ENCODE results near the gene MDM2.

DNA sequence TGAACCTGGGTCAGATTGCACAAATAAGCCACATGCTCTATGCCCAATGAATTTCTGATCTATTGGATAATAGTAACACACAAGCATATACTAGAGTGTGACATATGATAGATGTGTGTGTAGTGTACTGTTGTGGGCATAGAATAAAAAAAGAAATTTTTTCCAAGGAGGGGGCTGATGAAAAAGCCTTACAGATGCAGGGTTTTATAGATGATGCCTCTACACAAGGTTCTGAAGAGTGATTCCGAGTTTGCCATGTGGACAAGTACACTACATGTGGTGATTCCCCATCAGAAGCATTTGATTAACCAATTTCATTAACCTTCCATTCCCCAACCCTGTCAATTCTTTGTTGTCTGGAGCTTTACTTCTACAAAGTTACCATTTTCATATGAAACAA is 79.7 kb downstream of the MDM2 start:
- no peak for TF ChIP-seq JUND (IDR thresholded peaks at IDR 0.05; ENCODE audit: low read length)
- no peak for TF ChIP-seq SUZ12 (IDR thresholded peaks at IDR 0.05; ENCODE audit: low read length)
- no peak for TF ChIP-seq POLR2A (IDR thresholded peaks at IDR 0.05; ENCODE audit: control extremely low read depth in 1 of 2, low read depth in 2 of 2, low read length in 2 of 2)
- TF ChIP-seq, protein P1, sequence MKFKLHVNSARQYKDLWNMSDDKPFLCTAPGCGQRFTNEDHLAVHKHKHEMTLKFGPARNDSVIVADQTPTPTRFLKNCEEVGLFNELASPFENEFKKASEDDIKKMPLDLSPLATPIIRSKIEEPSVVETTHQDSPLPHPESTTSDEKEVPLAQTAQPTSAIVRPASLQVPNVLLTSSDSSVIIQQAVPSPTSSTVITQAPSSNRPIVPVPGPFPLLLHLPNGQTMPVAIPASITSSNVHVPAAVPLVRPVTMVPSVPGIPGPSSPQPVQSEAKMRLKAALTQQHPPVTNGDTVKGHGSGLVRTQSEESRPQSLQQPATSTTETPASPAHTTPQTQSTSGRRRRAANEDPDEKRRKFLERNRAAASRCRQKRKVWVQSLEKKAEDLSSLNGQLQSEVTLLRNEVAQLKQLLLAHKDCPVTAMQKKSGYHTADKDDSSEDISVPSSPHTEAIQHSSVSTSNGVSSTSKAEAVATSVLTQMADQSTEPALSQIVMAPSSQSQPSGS (IDR thresholded peaks at IDR 0.05; ENCODE audit: low read length), result no peak

Data from H1 (cell line).